Neural progenitor cell (in vitro differentiated cells): ENCODE results near the gene CDH2.

Experiments
- EZH2 ChIP-seq: fragments of 200-600 bp; sonication (generic); IDR thresholded peaks from 2 replicates; pipeline ENCODE4 v1.6.1; 2017; ENCODE audit warnings: antibody characterized with exemption, mild to moderate bottlenecking, moderate library complexity
- EZH2phosphoT487 ChIP-seq: fragments of 200-600 bp; sonication (generic); IDR thresholded peaks from 2 replicates; pipeline ENCODE4 v1.6.1; 2017; ENCODE audit warnings: antibody characterized with exemption
- TF ChIP-seq, protein P1 (sequence below): fragments of 200-600 bp; sonication (generic); IDR thresholded peaks from 2 replicates; pipeline ENCODE4 v1.5.1; 2017; ENCODE audit warnings: antibody characterized with exemption, mild to moderate bottlenecking

DNA sequence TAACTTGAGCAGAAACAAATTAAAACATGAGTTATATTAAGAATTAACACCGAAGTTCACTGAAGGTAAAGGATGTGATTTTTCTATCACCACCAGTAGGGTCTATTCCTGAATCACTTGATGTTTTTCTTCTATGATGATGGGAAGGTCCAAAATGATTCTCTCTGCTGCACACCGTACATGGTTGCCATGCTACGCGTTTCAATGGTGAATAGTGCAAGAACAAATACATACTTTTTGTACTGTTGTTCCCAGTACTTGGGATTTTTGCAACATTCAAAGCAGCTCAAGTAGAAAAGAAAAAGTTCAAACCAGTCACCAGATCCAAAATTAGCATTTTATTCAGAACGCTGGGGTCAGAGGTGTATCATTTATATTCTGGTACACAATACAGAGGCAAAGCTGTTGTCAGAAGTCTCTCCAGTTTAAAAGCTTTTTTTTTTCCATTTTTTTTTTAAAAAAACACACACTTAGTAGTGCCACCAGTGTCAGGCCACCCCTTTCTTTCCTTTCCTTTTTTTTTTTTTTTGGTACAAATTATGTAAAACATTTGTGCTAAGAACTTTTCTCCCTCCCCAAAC is 226.2 kb downstream of the CDH2 start:
- TF ChIP-seq, protein P1, sequence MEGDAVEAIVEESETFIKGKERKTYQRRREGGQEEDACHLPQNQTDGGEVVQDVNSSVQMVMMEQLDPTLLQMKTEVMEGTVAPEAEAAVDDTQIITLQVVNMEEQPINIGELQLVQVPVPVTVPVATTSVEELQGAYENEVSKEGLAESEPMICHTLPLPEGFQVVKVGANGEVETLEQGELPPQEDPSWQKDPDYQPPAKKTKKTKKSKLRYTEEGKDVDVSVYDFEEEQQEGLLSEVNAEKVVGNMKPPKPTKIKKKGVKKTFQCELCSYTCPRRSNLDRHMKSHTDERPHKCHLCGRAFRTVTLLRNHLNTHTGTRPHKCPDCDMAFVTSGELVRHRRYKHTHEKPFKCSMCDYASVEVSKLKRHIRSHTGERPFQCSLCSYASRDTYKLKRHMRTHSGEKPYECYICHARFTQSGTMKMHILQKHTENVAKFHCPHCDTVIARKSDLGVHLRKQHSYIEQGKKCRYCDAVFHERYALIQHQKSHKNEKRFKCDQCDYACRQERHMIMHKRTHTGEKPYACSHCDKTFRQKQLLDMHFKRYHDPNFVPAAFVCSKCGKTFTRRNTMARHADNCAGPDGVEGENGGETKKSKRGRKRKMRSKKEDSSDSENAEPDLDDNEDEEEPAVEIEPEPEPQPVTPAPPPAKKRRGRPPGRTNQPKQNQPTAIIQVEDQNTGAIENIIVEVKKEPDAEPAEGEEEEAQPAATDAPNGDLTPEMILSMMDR = no peak
- TF ChIP-seq EZH2phosphoT487 = no peak
- no peak for TF ChIP-seq EZH2
